HG03025 (cell line): ENCODE measurements around the gene PHF21B.

Source experiments
- ATAC-seq: cut with Tn5 transposase; IDR thresholded peaks from one replicate; pipeline ENCODE4 v1.9.1; 2021; ENCODE audit warnings: mild to moderate bottlenecking, moderate library complexity; ENCODE audit not compliant: unreplicated experiment, low FRiP score

Gene PHF21B

GRCh38 chr22:45019861-45020655 is 10.3 kb upstream of the PHF21B start:
- no peak for ATAC-seq

- ATAC-seq, result no peak
Measured at GRCh38 chr22:45014654-45015053, 4.8 kb upstream of the PHF21B start.

- ATAC-seq, result no peak
Measured at GRCh38 chr22:45013138-45013537, 3.3 kb upstream of the PHF21B start.

GRCh38 chr22:45010532-45010900 is 711 bp upstream of the PHF21B start:
- no peak for ATAC-seq

- ATAC-seq, result no peak
Measured at GRCh38 chr22:45008751-45009605, 827 bp downstream of the PHF21B start.

GRCh38 chr22:45008186-45008681 is 1.6 kb downstream of the PHF21B start:
- no peak for ATAC-seq

- no peak for ATAC-seq
Measured at GRCh38 chr22:45007391-45008185, 2.2 kb downstream of the PHF21B start.

DNA sequence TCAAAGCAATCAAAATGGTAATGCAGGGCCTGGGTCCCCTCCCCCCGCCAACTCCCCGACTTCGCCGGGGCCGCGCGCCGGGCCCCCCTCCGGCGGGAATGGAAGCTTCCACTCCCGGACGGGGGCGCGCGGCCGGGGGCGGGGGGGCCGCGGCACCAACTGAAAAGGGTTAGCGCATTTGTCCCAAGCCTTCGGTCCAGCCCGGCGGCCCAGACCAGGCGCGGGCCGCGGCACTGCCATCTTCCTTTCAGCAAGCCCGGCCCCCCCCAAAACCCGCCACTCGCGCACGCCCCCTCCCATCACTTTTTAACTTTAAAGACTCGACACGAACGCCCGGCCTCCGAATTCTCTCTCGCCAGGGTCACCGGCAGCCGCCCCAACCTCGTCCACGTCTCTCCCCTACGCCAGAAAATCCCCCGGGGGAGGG is 2.8 kb downstream of the PHF21B start:
- no peak for ATAC-seq

DNA sequence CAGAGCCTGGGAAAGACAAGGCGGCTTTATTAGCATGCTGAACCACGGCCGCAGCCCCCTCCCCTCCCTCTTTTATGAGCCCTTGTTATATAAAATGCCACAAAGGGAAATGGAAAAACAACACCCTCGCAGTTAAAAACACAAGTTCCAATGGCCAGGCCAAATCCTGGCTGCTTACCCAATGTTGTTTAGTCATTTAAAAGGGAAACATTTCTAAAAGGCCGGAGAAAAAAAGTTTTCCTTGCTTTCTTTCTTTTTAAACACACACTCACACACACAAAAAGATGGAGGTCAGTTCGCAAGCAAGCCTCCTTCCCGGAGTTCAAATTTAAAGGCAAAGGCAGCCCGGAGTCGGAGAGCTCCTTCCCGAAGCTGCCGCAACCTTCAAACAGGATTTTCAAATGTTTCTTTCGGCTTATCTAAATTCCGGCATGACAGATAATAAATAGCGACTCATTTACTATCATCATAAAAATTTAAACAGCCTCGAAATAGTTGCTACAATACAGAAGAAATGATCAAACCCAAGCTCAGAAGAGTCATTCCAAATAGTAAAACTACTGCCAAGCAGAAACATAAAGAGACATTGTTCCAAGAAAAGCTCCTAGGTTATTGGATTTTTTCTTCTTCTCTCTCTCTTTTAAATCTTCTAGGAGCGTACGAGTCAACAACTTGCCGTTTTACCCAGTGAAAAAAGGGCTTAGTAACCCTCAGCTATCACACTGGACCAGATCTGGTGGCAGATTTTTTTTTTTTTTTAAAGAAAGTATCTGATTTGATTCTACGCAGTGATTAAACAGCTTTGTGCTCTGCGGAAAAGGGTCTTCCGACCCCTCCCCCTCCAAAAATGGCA is 3.5 kb downstream of the PHF21B start:
- ATAC-seq, result no peak

GRCh38 chr22:45001653-45002052 is 8.2 kb downstream of the PHF21B start:
- ATAC-seq, result no peak

DNA sequence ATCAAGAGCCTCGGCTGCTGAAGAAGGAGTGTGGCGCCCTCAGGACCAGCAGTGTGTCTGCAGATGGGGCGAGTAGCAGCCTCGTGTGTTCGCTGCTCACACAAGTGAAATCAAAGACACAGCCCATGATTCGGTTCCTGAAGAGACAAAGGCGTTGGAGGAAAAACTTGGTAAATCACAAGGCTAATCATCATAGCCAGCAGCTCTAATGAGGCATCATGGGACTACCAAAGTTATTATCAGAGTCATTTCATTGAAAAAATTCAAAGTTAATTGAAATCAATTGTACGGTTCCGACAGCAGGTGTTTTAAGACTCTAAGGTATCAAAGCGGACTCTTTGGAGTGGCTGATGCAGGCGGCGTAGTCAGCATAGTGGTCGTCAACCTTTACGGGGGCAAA is 9.5 kb downstream of the PHF21B start:
- no peak for ATAC-seq

DNA sequence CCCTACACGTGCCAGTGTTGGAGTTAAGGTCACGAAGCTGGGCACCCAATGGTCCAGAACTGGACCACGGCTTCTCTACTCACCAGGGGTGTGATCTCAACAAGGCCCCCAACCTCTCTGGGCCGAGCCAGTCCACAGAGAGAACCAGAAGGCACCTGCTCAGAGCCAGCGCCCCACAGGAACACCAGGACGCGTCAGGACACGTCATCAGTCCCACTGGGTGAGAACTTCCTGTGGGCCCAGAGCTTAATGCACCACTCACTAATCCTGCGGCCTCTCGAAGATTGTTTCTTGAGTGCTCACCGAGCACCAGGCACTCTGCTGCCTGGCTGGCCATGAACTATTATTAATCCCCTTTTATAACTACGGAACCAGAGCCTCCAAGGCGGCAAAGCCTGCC is 10.1 kb downstream of the PHF21B start:
- ATAC-seq, result no peak

GRCh38 chr22:44999231-44999630 is 10.6 kb downstream of the PHF21B start:
- no peak for ATAC-seq

DNA sequence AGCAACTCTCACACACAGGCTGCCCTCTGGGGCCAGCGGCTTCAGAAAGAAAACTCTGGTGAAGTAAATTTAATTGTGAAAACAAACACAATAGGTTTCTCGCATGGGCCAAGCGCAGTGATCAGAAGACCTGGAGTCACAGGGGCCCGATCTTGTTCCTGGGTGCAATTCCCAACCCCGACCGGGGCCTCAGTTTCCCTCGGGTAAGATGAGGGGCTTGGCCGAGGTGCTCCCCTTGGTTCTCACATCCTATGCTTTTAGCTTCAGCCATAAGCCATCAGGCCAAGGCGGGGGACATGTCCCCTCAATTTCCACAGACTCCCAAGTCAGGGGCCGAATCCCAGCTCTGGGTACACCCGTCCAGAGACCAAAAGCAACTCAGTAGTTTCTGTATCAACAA is 11.5 kb downstream of the PHF21B start:
- ATAC-seq, result no peak

GRCh38 chr22:44997060-44997459 is 12.7 kb downstream of the PHF21B start:
- no peak for ATAC-seq

- ATAC-seq, result no peak
Measured at GRCh38 chr22:44996648-44997047, 13.2 kb downstream of the PHF21B start.

- ATAC-seq, result no peak
Measured at GRCh38 chr22:44996120-44996519, 13.7 kb downstream of the PHF21B start.

- no peak for ATAC-seq
Measured at GRCh38 chr22:44995715-44996114, 14.1 kb downstream of the PHF21B start.

DNA sequence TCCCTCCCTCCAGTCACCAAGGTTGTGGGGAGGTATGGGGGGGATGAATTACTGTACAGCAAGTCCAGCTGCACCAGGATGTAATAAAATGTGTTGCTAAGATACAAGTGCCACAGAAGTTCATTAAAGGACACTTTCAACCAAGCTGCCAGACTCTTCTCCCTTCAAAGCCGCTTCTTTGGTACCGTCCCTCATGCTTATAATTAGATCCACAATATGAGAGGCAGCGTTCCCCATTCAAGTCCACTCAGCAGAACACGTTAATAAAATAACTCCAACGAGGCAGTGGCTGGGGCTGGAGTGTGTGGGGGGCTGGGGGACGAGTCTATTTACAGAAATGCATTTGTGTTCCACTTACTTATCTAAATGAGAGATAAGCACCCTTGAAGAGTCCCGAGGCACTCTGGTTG is 14.7 kb downstream of the PHF21B start:
- ATAC-seq, result no peak
